ENCODE data around the gene POLA2. TPM values are rescaled to one million over a fixed set of nuclear protein-coding genes. Genes with fewer than 3 reads are reported as not detected.

POLA2 gene
- total and polyA plus RNA-seq, 2 donors (not counting 1 experiment from before 2014, with no cell fraction given): 2.8 to 9.8 TPM

- DNase-seq (ENCODE audit: low read depth in 2 of 2): peak; percentile 96
- no peak overlapping the region for H2AFZ ChIP-seq (ENCODE audit: low read length)
Measured at GRCh38 chr11:65274735-65275682, 13.2 kb downstream of the POLA2 start.

DNA sequence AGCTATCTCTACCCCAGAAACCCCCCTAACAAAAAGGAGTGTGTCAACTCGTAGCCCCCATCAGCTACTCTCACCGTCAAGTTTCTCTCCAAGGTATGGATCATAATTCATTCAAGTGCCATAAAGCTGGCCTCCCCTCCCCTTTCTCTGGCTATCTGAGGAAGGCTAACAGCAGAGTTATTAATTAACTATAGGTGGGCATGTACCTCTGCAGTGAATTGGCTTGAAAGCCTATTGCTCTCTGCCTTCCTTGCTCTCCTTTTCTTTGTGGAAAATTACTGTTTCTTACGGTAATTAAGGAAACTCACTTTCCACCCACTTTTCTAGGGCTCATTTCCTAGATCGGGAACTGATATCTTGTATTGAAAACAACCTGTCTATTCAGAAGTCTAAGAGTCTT is 14.1 kb downstream of the POLA2 start:
- TF ChIP-seq, protein P1, sequence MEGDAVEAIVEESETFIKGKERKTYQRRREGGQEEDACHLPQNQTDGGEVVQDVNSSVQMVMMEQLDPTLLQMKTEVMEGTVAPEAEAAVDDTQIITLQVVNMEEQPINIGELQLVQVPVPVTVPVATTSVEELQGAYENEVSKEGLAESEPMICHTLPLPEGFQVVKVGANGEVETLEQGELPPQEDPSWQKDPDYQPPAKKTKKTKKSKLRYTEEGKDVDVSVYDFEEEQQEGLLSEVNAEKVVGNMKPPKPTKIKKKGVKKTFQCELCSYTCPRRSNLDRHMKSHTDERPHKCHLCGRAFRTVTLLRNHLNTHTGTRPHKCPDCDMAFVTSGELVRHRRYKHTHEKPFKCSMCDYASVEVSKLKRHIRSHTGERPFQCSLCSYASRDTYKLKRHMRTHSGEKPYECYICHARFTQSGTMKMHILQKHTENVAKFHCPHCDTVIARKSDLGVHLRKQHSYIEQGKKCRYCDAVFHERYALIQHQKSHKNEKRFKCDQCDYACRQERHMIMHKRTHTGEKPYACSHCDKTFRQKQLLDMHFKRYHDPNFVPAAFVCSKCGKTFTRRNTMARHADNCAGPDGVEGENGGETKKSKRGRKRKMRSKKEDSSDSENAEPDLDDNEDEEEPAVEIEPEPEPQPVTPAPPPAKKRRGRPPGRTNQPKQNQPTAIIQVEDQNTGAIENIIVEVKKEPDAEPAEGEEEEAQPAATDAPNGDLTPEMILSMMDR (conservative IDR thresholded peaks at IDR 0.05 in 1 of 2, IDR thresholded peaks at IDR 0.05 in 1 of 2; ENCODE audit: low read depth in 1 of 2, low read length in 2 of 2): no peak
- no peak for TF ChIP-seq EZH2 (IDR thresholded peaks at IDR 0.05; ENCODE audit: low read length, missing control alignments)
- H3K27ac ChIP-seq (ENCODE audit: insufficient read depth, low read length): peak overlapping the region; percentile 67
- no peak overlapping the region for H2AFZ ChIP-seq (ENCODE audit: low read length)
- H3K9ac ChIP-seq (ENCODE audit: insufficient read depth, low read length): no peak overlapping the region
- no peaks in the 10 kb centered on the region for H3K36me3 ChIP-seq (ENCODE audit: control insufficient read depth, insufficient read depth, low read length)
- no peaks in the 10 kb centered on the region for H3K9me3 ChIP-seq (ENCODE audit: control insufficient read depth, insufficient read depth, low read depth, low read length)
- no peaks in the 10 kb centered on the region for H3K79me2 ChIP-seq (ENCODE audit: control insufficient read depth, insufficient read depth, low read length)
- peaks cover 16% of the 10 kb centered on the region for H3K4me1 ChIP-seq (ENCODE audit: control insufficient read depth, extremely low read depth, insufficient read depth, low read length)
- no peak overlapping the region for H3K4me2 ChIP-seq (ENCODE audit: extremely low read depth, insufficient read depth, low read length)
- H3K4me3 ChIP-seq (replicated peaks in 1 of 4; ENCODE audit: control extremely low read depth in 1 of 4, insufficient read depth in 1 of 4, low read depth in 3 of 4, low read length in 4 of 4): no peak overlapping the region
- DNase-seq (ENCODE audit: low read depth in 2 of 2): no peak
- no peaks in the 10 kb centered on the region for H3K27me3 ChIP-seq (ENCODE audit: control insufficient read depth, insufficient read depth, low read length)
- no peaks in the 10 kb centered on the region for H4K20me1 ChIP-seq (ENCODE audit: control insufficient read depth, extremely low read depth, insufficient read depth, low read length)

More at GRCh38 chr11:65274735-65275682, 13.2 kb downstream of the POLA2 start:
- TF ChIP-seq EZH2 (IDR thresholded peaks at IDR 0.05; ENCODE audit: low read length, missing control alignments): no peak
- TF ChIP-seq, protein P1 (conservative IDR thresholded peaks at IDR 0.05 in 1 of 2, IDR thresholded peaks at IDR 0.05 in 1 of 2; ENCODE audit: low read depth in 1 of 2, low read length in 2 of 2): peak; percentile 72 to 74
- Histone ChIP-seq H3K79me2 (ENCODE audit: control insufficient read depth, insufficient read depth, low read length) (no peaks in the 10 kb centered on the region), H3K27ac (ENCODE audit: insufficient read depth, low read length) (peak overlapping the region; percentile 67), H3K36me3 (ENCODE audit: control insufficient read depth, insufficient read depth, low read length) (no peaks in the 10 kb centered on the region), H3K27me3 (ENCODE audit: control insufficient read depth, insufficient read depth, low read length) (no peaks in the 10 kb centered on the region), H3K9ac (ENCODE audit: insufficient read depth, low read length) (no peak overlapping the region), H4K20me1 (ENCODE audit: control insufficient read depth, extremely low read depth, insufficient read depth, low read length) (no peaks in the 10 kb centered on the region), H3K4me1 (ENCODE audit: control insufficient read depth, extremely low read depth, insufficient read depth, low read length) (peaks cover 12% of the 10 kb centered on the region), H3K4me2 (ENCODE audit: extremely low read depth, insufficient read depth, low read length) (peak overlapping the region; percentile 11), H3K9me3 (ENCODE audit: control insufficient read depth, insufficient read depth, low read depth, low read length) (no peaks in the 10 kb centered on the region), H3K4me3 (replicated peaks in 1 of 4; ENCODE audit: control extremely low read depth in 1 of 4, insufficient read depth in 1 of 4, low read depth in 3 of 4, low read length in 4 of 4) (no peak overlapping the region)

DNA sequence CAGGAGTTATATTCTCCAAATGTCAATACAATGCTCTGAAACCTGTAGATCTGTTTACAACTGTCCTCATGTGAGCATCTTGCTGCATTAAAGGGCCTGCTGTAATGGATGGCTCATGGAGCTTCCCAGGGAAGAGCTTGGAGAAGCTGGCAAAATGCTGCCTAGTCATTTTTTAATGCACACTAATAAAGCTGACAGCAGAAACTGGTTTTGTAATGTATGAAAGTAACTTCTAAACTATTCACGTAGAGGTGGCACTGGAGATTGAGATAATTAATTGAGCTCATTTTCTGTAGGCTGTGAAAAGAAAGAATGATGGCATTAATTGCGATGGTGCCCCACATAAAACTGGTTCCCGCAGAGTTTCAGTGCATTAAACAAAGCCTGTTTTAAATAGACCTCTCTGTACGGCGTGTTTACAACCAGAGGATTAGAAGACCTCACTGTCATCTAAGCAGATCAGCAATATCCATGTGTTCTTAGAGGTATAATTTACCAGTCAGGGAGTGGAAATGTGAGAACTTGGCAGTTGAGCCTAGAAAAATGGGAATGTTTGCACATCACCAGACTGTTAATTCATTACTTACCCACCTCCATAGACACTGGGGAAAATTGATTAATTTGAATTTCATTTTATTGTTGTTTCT is 16.0 kb downstream of the POLA2 start:
- Histone ChIP-seq H2AFZ (ENCODE audit: low read length) (no peak overlapping the region), H3K36me3 (ENCODE audit: control insufficient read depth, insufficient read depth, low read length) (no peaks in the 10 kb centered on the region), H3K4me2 (ENCODE audit: extremely low read depth, insufficient read depth, low read length) (no peak overlapping the region), H3K4me1 (ENCODE audit: control insufficient read depth, extremely low read depth, insufficient read depth, low read length) (peaks cover 18% of the 10 kb centered on the region), H3K27ac (ENCODE audit: insufficient read depth, low read length) (no peak overlapping the region), H3K79me2 (ENCODE audit: control insufficient read depth, insufficient read depth, low read length) (no peaks in the 10 kb centered on the region), H3K9me3 (ENCODE audit: control insufficient read depth, insufficient read depth, low read depth, low read length) (no peaks in the 10 kb centered on the region), H3K9ac (ENCODE audit: insufficient read depth, low read length) (no peak overlapping the region), H3K4me3 (replicated peaks in 1 of 4; ENCODE audit: control extremely low read depth in 1 of 4, insufficient read depth in 1 of 4, low read depth in 3 of 4, low read length in 4 of 4) (no peak overlapping the region), H4K20me1 (ENCODE audit: control insufficient read depth, extremely low read depth, insufficient read depth, low read length) (no peaks in the 10 kb centered on the region), H3K27me3 (ENCODE audit: control insufficient read depth, insufficient read depth, low read length) (no peaks in the 10 kb centered on the region)
- TF ChIP-seq, protein P1 (conservative IDR thresholded peaks at IDR 0.05 in 1 of 2, IDR thresholded peaks at IDR 0.05 in 1 of 2; ENCODE audit: low read depth in 1 of 2, low read length in 2 of 2): no peak
- no peak for TF ChIP-seq EZH2 (IDR thresholded peaks at IDR 0.05; ENCODE audit: low read length, missing control alignments)
- DNase-seq (ENCODE audit: low read depth in 2 of 2): no peak
